Stimulated activated CD4-positive, alpha-beta T cell treated with anti-CD3 and anti-CD28 coated beads, TNF-alpha, amount 100 ng/mL, for 48 hours (primary cell): Measurements from ENCODE around the gene ZDHHC4.
A peak's percentile ranks its signal among the peaks of the same experiment; 100 is the strongest.
"Not testable (repeated sequence)": the region's sequence is repeated elsewhere in the genome, so short reads cannot be mapped to it uniquely, and the experiment has no call there.

Source experiments
- DNase-seq, 3 donors: peaks; one replicate each; pipeline ENCODE4 v3.0.0-alpha.2; 2020; ENCODE audit warnings: low read depth in 3 of 3

Gene ZDHHC4

GRCh38 chr7:6562106-6562505, 15.1 kb upstream of the ZDHHC4 start:
- DNase-seq = no peak

DNA sequence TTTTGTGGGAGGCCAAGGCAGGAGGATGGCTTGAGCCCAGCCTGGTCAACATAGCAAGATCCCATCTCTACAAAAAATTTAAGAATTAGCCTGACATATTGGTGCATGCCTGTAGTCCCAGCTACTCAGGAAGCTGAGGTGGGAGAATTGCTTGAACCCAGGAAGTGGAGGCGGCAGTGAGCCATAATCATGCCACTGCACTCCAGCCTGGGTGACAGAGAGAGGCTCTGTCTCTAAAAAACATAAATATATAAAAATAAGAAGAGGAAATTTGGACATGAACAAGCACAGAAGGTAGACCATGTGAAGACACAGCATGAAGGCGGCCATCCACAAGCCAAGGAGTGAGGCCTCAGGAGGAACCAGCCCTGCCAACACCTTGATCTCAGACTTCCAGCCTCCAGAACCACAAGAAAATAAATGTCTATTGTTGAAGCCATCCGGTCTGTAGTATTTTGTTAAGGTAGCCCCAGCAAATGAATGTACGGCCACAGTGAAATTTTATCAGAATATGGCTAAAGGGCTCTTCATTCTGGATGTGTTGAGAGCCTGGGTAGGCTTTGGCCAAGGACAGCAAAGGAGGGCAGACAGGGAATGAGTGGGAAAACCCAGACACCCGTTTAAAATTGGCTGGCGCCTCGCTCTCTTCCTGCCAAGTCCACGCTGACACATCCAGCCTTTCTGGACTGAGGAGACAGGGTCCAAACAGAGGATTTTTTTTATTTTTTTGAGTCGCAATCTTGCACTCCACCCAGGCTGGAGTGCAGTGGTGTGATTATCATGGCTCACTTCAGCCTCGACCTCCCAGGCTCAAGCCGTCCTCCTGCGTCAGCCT, 13.1 kb upstream of the ZDHHC4 start:
- DNase-seq = no peak

- no peak for DNase-seq
These were observed 11.6 kb upstream of the ZDHHC4 start for GRCh38 chr7:6565655-6566054.

DNA sequence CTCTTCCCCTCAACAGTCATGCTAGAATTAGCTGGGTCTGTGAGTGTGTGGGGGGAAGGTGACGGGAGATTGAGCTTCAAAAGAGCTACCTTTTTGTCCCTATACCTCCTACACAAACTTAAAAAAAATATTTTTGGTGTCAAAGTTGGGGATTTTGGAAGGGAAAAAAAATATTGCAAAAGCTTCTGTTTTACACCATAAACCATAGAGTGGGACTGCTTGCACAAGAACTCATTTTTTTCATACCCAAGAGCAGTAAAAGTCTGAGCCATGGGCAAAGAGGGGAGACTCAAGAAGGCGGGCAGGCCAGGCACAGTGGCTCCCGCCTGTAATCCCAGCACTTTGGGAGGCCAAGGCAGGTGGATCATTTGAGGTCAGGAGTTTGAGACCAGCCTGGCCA, 9.4 kb upstream of the ZDHHC4 start:
- no peak for DNase-seq

DNA sequence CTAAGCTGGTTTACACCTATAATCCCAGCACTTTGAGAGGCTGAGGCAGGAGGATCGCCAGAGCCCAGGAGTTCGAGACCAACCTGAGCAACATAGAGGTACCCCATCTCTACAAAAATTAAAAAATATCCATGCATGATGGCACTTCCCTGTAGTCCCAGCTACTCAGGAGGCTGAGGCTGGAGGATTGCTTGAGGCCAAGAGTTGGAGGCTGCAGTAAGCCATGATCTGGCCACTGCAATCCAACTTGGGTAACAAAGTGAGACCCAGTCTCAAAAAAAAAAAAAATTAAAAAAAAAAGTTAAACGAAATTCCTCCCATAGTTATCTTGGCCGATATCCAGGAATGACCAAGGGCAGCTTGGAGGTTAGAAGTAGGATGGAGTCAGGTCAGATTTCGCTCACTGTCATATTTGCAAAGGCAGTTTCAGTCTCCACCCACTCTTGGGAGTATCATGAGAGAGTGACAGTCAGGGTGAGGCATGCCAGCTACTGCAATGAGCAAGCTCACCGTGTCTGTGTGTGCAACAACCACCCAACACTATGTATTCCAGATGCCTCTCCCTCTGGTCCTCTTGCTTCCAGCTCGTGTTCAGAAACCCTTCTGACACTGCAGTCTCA, 6.0 kb upstream of the ZDHHC4 start:
- no peak for DNase-seq

DNA sequence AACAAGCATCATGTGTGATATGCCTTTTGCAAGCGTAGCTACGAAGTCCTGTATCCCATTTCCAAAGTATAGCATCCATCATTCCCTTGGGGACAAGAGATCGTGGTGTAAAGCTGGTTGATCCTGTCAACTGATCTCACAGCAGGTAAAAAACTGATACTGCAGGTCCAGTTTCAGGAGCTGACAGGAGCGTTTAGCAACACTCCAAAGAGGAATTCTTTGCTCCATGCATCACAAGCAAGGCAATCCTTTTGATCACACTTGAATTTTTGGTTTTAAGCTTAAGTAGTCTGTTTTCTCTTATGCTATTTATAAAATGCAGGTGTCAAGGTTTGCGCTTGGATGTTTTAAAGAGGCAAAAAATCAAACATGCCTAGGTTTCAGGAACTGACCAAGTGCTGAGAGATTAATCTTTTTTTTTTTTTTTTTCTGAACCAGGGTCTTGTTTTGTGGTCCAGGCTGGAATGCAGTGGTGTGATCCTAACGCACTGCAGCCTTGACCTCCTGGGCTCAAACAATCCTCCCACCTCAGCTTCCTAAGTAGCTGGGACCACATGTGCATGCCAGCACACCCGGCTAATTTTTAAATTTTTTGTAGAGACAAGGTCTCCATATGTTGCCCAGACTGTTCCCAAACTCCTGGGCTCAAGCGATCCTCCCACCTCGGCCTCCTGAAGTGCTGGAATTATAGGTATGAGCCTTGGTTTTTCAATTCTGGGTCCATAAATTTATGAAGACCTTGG, 1.8 kb upstream of the ZDHHC4 start:
- no peak for DNase-seq

- no peak for DNase-seq
These were observed 1.0 kb upstream of the ZDHHC4 start for GRCh38 chr7:6576024-6576866.

DNA sequence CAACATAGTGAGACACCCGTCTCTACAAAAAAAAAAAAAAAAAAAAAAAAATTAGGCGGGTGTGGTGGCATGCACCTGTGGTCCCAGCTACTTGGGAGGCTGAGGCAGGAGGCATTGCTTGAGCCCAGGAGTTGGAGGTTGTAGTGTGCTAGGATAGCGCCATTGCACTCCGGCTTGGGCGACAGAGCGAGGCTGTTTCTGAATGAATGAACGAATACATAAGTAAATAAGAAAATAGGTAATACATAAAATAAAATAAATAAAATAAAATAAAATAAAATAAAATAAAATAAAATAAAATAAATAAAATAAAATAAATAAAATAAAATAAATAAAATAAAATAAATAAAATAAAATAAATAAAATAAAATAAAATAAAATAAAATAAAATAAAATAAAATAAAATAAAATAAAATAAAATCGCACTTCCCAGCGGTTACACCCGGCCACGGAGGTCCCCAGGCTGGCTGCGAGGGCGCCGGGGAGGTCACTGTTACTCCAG, 336 bp upstream of the ZDHHC4 start:
- DNase-seq = not testable (repeated sequence)

DNA sequence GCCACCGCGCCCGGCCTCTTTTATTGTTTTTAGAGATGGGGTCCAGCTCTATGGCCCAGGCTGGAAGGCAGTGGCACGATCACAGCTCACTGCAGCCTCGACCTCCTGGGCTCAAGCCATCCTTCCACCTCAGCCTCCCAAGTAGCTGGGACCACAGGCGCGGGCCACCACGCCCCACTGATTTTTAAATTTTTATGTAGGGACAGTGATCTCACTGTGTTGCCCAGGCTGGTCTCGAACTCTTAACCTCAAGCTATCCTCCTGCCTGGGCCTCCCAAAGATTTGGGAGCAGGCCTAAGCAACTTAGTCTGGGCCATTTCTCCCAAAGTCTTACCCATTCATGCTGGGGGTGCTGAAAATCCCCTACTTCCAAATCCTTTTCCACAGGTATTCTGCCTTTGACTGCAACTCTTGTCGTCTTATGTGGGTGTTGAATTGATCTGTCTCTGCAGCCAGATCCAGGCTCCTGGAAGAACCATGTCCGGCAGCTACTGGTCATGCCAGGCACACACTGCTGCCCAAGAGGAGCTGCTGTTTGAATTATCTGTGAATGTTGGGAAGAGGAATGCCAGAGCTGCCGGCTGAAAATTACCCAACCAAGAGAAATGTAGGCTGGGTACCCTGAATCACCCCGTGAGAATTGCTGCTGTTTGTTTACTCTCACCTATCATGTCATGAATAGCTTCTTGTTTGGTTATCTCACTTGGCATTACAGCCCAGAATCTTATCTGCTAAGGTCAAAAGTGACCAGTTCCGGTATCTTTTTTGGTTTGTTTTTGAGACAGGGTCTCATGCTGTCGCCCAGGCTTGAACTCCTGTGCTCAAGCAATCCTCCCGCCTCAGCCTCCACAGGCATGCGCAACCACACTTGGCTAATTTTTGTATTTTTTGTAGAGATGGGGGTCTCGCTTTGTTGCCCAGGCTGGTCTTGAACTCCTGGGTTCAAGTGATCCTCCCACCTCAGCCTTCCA, 1.1 kb downstream of the ZDHHC4 start:
- no peak for DNase-seq

DNA sequence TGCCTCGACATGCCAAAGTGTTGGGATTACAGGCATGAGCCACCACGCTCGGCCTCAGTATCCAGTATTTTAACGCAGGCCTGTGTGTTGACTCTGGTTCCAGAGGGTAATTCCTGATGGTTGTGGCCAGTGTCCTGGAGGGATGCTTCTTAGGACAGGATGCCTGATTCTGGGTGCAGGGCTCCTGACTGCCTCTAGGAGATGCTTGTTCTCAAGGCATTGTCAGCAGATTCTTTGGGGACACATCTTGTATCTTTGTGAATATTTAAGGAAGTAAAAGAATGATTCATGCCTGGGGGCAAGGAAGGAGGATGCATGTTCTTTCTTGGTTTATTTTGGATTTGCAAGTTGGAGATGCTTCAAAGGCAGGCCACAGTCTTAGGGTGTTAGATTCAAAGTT, 2.2 kb downstream of the ZDHHC4 start:
- DNase-seq = no peak

DNA sequence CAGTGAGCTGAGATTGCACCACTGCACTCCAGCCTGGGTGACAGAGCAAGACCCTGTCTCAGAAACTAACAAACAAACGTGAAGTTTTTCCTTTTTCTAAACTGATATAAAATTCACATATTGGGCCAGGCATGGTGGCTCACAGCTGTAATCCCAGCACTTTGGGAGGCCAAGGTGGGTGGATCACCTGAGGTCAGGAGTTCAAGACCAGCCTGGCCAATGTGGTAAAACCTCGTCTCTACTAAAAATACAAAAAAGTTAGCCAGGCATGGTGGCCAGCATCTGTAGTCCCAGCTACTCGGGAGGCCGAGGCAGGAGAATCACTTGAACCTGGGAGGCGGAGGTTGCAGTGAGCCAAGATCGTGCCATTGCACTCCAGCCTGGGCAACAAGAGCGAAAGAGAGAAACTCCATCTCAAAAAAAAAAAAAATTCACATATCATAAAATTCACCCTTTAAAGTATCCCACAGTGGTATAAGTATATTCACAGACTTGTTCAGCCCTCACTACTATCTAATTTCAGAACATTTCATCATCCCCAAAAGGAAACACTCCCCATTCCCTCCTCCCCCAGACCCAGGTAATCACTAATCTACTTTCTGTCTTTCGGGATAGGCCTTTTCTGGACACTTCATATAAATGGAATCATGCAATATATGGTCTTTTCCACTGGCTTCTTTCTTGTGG, 8.6 kb downstream of the ZDHHC4 start:
- not testable (repeated sequence) for DNase-seq

- DNase-seq = no peak
These were observed 11.3 kb downstream of the ZDHHC4 start for GRCh38 chr7:6588566-6588965.

DNA sequence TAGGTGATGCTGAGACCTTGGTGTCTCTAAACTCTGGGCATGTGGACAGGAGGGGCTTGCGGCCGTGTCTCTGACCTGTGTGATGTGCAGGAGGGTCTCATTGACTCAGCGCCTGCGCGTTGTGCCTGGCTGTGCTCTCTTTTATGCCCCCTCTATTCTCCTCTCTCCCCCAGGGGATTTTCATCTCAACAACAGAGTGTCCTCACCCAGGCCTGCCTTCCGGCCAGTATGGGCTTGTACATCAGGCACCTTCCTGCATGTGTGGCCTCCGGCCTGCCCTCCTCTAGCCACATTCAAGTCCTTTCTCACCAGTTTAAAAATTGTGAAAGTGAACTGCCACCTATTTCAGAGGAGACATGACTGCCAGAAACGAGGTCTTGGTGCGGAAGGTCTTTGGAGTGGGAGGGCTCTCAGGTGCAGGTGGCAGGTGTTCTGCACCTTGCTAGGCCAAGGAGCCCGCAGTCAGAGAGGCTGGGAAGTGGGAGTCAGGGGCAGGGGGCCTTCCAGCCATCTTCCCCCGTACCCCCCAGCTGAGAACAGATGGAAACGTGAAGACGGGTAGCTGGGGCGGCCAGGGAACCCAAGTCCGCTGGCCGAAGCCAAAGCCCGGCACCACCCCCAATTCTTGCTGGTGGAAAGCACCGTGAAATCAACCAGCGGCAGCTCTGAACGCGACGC, 12.0 kb downstream of the ZDHHC4 start:
- no peak for DNase-seq

GRCh38 chr7:6589829-6590644, 12.8 kb downstream of the ZDHHC4 start, which contains the start of gene INTS15:
Gene INTS15 (plus strand): TSS chr7:6590021. CDS start chr7:6590284, 263 bp downstream.
- peak; percentile 56 to 77 (median 60) for DNase-seq

DNA sequence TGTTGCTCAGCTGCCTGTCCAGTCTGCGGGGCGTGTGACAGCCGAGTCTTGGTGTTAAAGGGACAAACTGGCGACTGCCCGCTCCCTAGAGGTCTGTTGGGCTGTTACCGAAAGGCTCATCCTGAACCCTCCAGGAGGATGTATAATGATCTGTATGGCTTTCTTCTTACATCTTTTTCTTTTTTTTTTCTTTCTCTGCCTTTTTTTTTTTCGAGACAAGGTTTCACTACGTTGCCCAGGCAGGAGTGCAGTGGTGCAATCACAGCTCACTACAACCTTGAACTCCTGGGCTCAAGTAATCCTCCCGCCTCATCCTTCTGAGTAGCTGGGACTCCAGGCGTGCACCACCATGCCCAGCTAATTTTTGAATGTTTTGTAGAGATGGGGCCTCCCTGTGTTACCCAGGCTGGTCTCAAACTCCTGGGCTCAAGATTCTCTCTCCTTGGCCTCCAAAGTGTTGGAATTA, 13.4 kb downstream of the ZDHHC4 start:
- DNase-seq = no peak

DNA sequence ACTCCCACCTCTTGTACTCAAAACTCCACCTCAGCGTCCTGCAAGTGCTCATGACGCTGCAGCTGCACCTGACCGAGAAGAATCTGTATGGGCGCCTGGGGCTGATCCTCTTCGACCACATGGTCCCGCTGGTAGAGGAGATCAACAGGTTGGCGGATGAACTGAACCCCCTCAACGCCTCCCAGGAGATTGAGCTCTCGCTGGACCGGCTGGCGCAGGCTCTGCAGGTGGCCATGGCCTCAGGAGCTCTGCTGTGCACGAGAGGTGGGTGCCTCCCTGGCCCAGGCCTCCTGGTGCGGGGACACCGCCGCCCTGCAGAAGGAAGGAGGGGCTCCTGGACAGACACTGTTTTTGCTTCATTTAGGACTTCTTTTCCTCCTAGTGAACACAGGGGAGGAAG, 22.8 kb downstream of the ZDHHC4 start:
- no peak for DNase-seq

GRCh38 chr7:6604458-6604857, 27.2 kb downstream of the ZDHHC4 start:
- DNase-seq = no peak
